B cell (primary cell): ENCODE results near the gene NADSYN1. TPM values are rescaled to one million over a fixed set of nuclear protein-coding genes. Genes with fewer than 3 reads are reported as not detected.

ENCODE experiments used
- ATAC-seq: fragments of 200-7000 bp; cut with Tn5 transposase; one replicate; pipeline ENCODE4 v1.10.0; 2021; ENCODE audit warnings: low read depth, mild to moderate bottlenecking, moderate number of reproducible peaks, moderate library complexity
- CTCF ChIA-PET: fragments of 350-600 bp; sonication (Branson Sonifier 250); formaldehyde crosslinking; loops from one replicate; lab custom pipeline; 2021; ENCODE audit warnings: antibody characterized with exemption, inconsistent platforms; lab: Charles Lee
- POLR2A ChIA-PET: fragments of 350-600 bp; sonication (Branson Sonifier 250); formaldehyde crosslinking; loops from one replicate; lab custom pipeline; 2021; ENCODE audit warnings: antibody characterized with exemption; lab: Charles Lee
- DNase-seq: peaks from one replicate; pipeline ENCODE4 v3.0.0; 2013
- H2AFZ ChIP-seq: 2 replicates; pipeline ENCODE4 v1.6.1; 2012; ENCODE audit warnings: mild to moderate bottlenecking, low read depth, low read length; ENCODE audit not compliant: insufficient read depth, poor library complexity, severe bottlenecking
- H3K27ac ChIP-seq, 2 donors: 1 replicate in 1 of 2; 2 replicates in 1 of 2; pipeline ENCODE4 v1.5.1; 2012 to 2013; ENCODE audit warnings: low read length in 2 of 2, mild to moderate bottlenecking in 2 of 2, moderate library complexity in 1 of 2
- H3K27me3 ChIP-seq, 4 experiments: fragments of 200-600 bp in 1 of 4; sonication (generic) in 1 of 4; replicated peaks in 1 of 4; 1 replicate in 2 of 4; 2 replicates in 2 of 4; pipeline versions ENCODE4 v1.6.1 to v1.7.0; 2013 to 2016; ENCODE audit warnings: low read length in 3 of 4, mild to moderate bottlenecking in 2 of 4, mixed read lengths in 1 of 4, moderate library complexity in 1 of 4; ENCODE audit not compliant: insufficient read depth in 4 of 4, control insufficient read depth in 3 of 4; ENCODE audit errors: control extremely low read depth in 1 of 4
- H3K36me3 ChIP-seq, 2 experiments: replicated peaks in 1 of 2; 1 replicate in 1 of 2; 2 replicates in 1 of 2; pipeline versions ENCODE4 v1.6.1 to v1.7.1; 2013; ENCODE audit warnings: low read length in 1 of 2; ENCODE audit not compliant: insufficient read depth in 2 of 2, control insufficient read depth in 1 of 2; ENCODE audit errors: control extremely low read depth in 1 of 2, extremely low read depth in 1 of 2
- H3K4me1 ChIP-seq, 2 donors: fragments of 200-600 bp in 1 of 2; sonication (generic) in 1 of 2; 1 replicate in 1 of 2; 2 replicates in 1 of 2; pipeline versions ENCODE4 v1.5.1 to v1.6.1; 2013 to 2017; ENCODE audit warnings: low read length in 2 of 2; ENCODE audit not compliant: control insufficient read depth in 2 of 2, insufficient read depth in 2 of 2
- H3K4me2 ChIP-seq: replicated peaks from 2 replicates; pipeline ENCODE3; 2012; ENCODE audit warnings: mild to moderate bottlenecking, low read depth, low read length; ENCODE audit not compliant: poor library complexity, severe bottlenecking
- H3K4me3 ChIP-seq, 5 experiments: fragments of 200-600 bp in 1 of 5; sonication (generic) in 1 of 5; 1 replicate in 3 of 5; 2 replicates in 2 of 5; pipeline versions ENCODE4 v1.5.1 to v1.7.0; 2011 to 2016; ENCODE audit warnings: low read length in 4 of 5, mild to moderate bottlenecking in 4 of 5, low read depth in 2 of 5, control low read depth in 1 of 5, moderate library complexity in 1 of 5; ENCODE audit not compliant: insufficient read depth in 1 of 5; ENCODE audit errors: control extremely low read depth in 1 of 5, extremely low read depth in 1 of 5
- H3K79me2 ChIP-seq: fragments of 200-600 bp; sonication (generic); one replicate; pipeline ENCODE4 v1.6.0; 2016; ENCODE audit warnings: low read length; ENCODE audit not compliant: control insufficient read depth, insufficient read depth
- H3K9ac ChIP-seq: fragments of 200-600 bp; sonication (generic); 2 replicates; pipeline ENCODE4 v1.6.1; 2017; ENCODE audit warnings: mild to moderate bottlenecking, low read length, moderate library complexity
- H3K9me3 ChIP-seq, 3 donors: one replicate each; pipeline versions ENCODE4 v1.6.1 to v1.7.1; 2013; ENCODE audit warnings: low read length in 2 of 3; ENCODE audit not compliant: control insufficient read depth in 2 of 3, insufficient read depth in 1 of 3; ENCODE audit errors: control extremely low read depth in 1 of 3
- H4K20me1 ChIP-seq: 2 replicates; pipeline ENCODE4 v1.6.0; 2012; ENCODE audit warnings: mild to moderate bottlenecking, low read length; ENCODE audit not compliant: insufficient read depth, control insufficient read depth, poor library complexity, severe bottlenecking
- H3K27ac Mint-ChIP-seq: one replicate; pipeline ENCODE4 v1.8.0; 2021; ENCODE audit warnings: mixed read lengths
- H3K27me3 Mint-ChIP-seq: one replicate; pipeline ENCODE4 v1.8.0; 2021; ENCODE audit warnings: mixed read lengths
- H3K4me1 Mint-ChIP-seq: one replicate; pipeline ENCODE4 v1.8.0; 2021; ENCODE audit warnings: mixed read lengths
- H3K4me3 Mint-ChIP-seq: one replicate; pipeline ENCODE4 v1.8.0; 2021; ENCODE audit warnings: mixed read lengths
- H3K9me3 Mint-ChIP-seq: one replicate; pipeline ENCODE4 v1.8.0; 2022; ENCODE audit warnings: mixed read lengths; ENCODE audit not compliant: insufficient read depth
- CTCF ChIP-seq: fragments of 200-600 bp; IDR thresholded peaks from one replicate; pipeline ENCODE4 v1.8.0; 2022; ENCODE audit warnings: antibody characterized with exemption, mild to moderate bottlenecking
- EZH2 ChIP-seq: IDR thresholded peaks from 2 replicates; pipeline ENCODE4 v1.6.1; 2012; ENCODE audit warnings: borderline replicate concordance, low read depth, mild to moderate bottlenecking, moderate library complexity, low read length; ENCODE audit not compliant: insufficient read depth, poor library complexity, severe bottlenecking
- WGBS: methylation state at CpG from one replicate; pipeline ENCODE4 v1.1.5; 2013; ENCODE audit warnings: missing lambda C conversion rate; ENCODE audit not compliant: insufficient coverage; 5-methylcytosine and 5-hydroxymethylcytosine counted together
- intact Hi-C: fragments of 100-400 bp; cut with micrococcal nuclease; formaldehyde crosslinking; loops from one replicate; pipeline ENCODE4 v1.10.0; 2022
- polyA plus RNA-seq: library from polyadenylated mRNA; depleted of rRNA; stranded (reverse); fragments of >200 nt; gene quantifications from 2 replicates; pipeline ENCODE4 v1.2.3, GENCODE V29; 2012
- total RNA-seq, 2 donors: library from RNA; stranded (reverse); fragments of 120-200 nt in 1 of 2; gene quantifications; 1 replicate in 1 of 2; 2 replicates in 1 of 2; pipeline versions ENCODE4 v1.2.3 to v1.2.4, GENCODE V29; 2013 to 2022

Gene NADSYN1
- total and polyA plus RNA-seq, 2 donors (not counting 1 experiment from before 2014, with no cell fraction given) = 153 to 222 TPM

GRCh38 chr11:71449596-71449995 is 3.4 kb upstream of the NADSYN1 start:
- intact Hi-C loops = loop anchor here (2.0 kb wide), 2 partner anchors 67 to 77 kb away; no protein-coding TSS in a partner anchor
- Histone ChIP-seq H3K9me3 (peaks cover 0 to 5% (median 2%) of the 10 kb centered on the region in 3 donors), H3K79me2 (peaks cover 21% of the 10 kb centered on the region), H2AFZ (peak overlapping the region; percentile 97), H4K20me1 (peaks cover 6% of the 10 kb centered on the region), H3K4me1 (peaks cover 28 to 46% of the 10 kb centered on the region in 2 donors), H3K4me2 (peak overlapping the region; percentile 92), H3K36me3 (peaks cover 0 to 3% of the 10 kb centered on the region in 2 experiments), H3K27ac (no peak overlapping the region), H3K9ac (peak overlapping the region; percentile 96), H3K27me3 (no peaks in the 10 kb centered on the region), H3K4me3 (peak overlapping the region in 3 of 5 experiments; percentile 89 to 97 (median 94))
- DNase-seq (no peak), ATAC-seq (no peak)
- 40% methylated on average over 1 of the region's 6 CpGs for WGBS
- Mint-ChIP-seq H3K4me1 (peaks cover 46% of the 10 kb centered on the region), H3K27ac (peak overlapping the region; percentile 86), H3K4me3 (peak overlapping the region; percentile 93), H3K9me3 (no peaks in the 10 kb centered on the region), H3K27me3 (no peaks in the 10 kb centered on the region)
- TF ChIP-seq CTCF = no peak
- no peak for TF ChIP-seq EZH2
- ChIA-PET POLR2A (interaction anchor here (0.7 kb wide), 1 partner anchor 13 kb away, joined by 3 read pairs; no protein-coding TSS in a partner anchor), CTCF (interaction anchor here (0.6 kb wide), 1 partner anchor 33 kb away, joined by 3 read pairs; no protein-coding TSS in a partner anchor)

- peaks cover 51% of the 10 kb centered on the region for H3K4me1 Mint-ChIP-seq
- intact Hi-C loops = loop anchor here (5.0 to 10.0 kb wide), 2 partner anchors 334 to 1248 kb away; partner anchors contain the start of gene FADD
- Histone ChIP-seq H3K4me2 (no peak overlapping the region), H3K36me3 (peaks cover 0 to 7% of the 10 kb centered on the region in 2 experiments), H3K4me3 (no peak overlapping the region), H3K9me3 (peaks cover 0 to 5% (median 2%) of the 10 kb centered on the region in 3 donors), H3K27me3 (no peaks in the 10 kb centered on the region), H3K79me2 (peaks cover 31% of the 10 kb centered on the region), H3K27ac (no peak overlapping the region), H4K20me1 (peaks cover 16% of the 10 kb centered on the region), H3K4me1 (peaks cover 31 to 51% of the 10 kb centered on the region in 2 donors), H2AFZ (no peak overlapping the region), H3K9ac (no peak overlapping the region)
- POLR2A ChIA-PET = no interaction called here
- TF ChIP-seq EZH2 (no peak), CTCF (no peak)
- CTCF ChIA-PET = no interaction called here
- DNase-seq = no peak
- no peak overlapping the region for H3K27ac Mint-ChIP-seq
- no peak overlapping the region for H3K4me3 Mint-ChIP-seq
- no CpG with 5 or more reads among the region's 2 CpGs for WGBS
- no peaks in the 10 kb centered on the region for H3K9me3 Mint-ChIP-seq
- ATAC-seq = no peak
- no peaks in the 10 kb centered on the region for H3K27me3 Mint-ChIP-seq
These were observed 2.5 kb upstream of the NADSYN1 start for GRCh38 chr11:71450507-71450906.
